Neural cell (in vitro differentiated cells): Measurements from ENCODE around the gene ITGA3. TPM values are rescaled to one million over a fixed set of nuclear protein-coding genes. Genes with fewer than 3 reads are reported as not detected.
A peak's percentile ranks its signal among the peaks of the same experiment; 100 is the strongest.

Source experiments
- H2AFZ ChIP-seq: fragments of 200-600, 300-800 bp; sonication (generic), shearing (Covaris generic); 2 replicates; pipeline ENCODE4 v1.6.0; 2014; ENCODE audit warnings: low read depth, mild to moderate bottlenecking, antibody characterized with exemption, low read length, moderate library complexity
- H3F3A ChIP-seq: fragments of 200-600 bp; shearing (Covaris generic); 2 replicates; pipeline ENCODE4 v1.6.1; 2016; ENCODE audit warnings: mild to moderate bottlenecking, moderate library complexity, mixed read lengths, antibody characterized with exemption, low read length; ENCODE audit not compliant: insufficient read depth, poor library complexity, severe bottlenecking
- H3K27ac ChIP-seq: fragments of 200-600, 300-800 bp; sonication (generic), shearing (Covaris generic); 2 replicates; pipeline ENCODE4 v1.5.1; 2014; ENCODE audit warnings: mild to moderate bottlenecking, low read length, moderate library complexity
- H3K27me3 ChIP-seq: fragments of 300-800, 200-600 bp; sonication (generic), shearing (Covaris generic); 2 replicates; pipeline ENCODE4 v1.6.0; 2014; ENCODE audit warnings: mild to moderate bottlenecking, low read depth, low read length, moderate library complexity; ENCODE audit not compliant: insufficient read depth
- H3K36me3 ChIP-seq: fragments of 300-800, 200-600 bp; sonication (generic), shearing (Covaris generic); 2 replicates; pipeline ENCODE4 v1.5.1; 2014; ENCODE audit warnings: mild to moderate bottlenecking, antibody characterized with exemption, low read length, moderate library complexity; ENCODE audit not compliant: insufficient read depth
- H3K4me2 ChIP-seq: fragments of 300-800, 200-600 bp; sonication (generic), shearing (Covaris generic); 2 replicates; pipeline ENCODE4 v1.6.0; 2014; ENCODE audit warnings: mild to moderate bottlenecking, low read length
- H3K4me3 ChIP-seq: fragments of 300-800, 200-600 bp; sonication (generic), shearing (Covaris generic); 2 replicates; pipeline ENCODE4 v1.5.1; 2014; ENCODE audit warnings: mild to moderate bottlenecking, low read length, moderate library complexity
- H3K79me2 ChIP-seq: fragments of 200-600 bp; shearing (Covaris generic); replicated peaks from 2 replicates; pipeline ENCODE4 v1.6.0; 2014; ENCODE audit warnings: mild to moderate bottlenecking, low read length, moderate library complexity; ENCODE audit not compliant: insufficient read depth
- H3K9ac ChIP-seq: fragments of 300-800, 200-600 bp; sonication (generic), shearing (Covaris generic); 2 replicates; pipeline ENCODE4 v1.6.1; 2016; ENCODE audit warnings: mild to moderate bottlenecking, low read length, mixed read lengths
- H3K9me2 ChIP-seq: fragments of 200-600 bp; shearing (Covaris generic); 2 replicates; pipeline ENCODE4 v1.6.1; 2016; ENCODE audit warnings: mild to moderate bottlenecking, low read length, mixed read lengths; ENCODE audit not compliant: insufficient read depth
- H3K9me3 ChIP-seq: fragments of 200-600, 300-800 bp; sonication (generic), shearing (Covaris generic); 2 replicates; pipeline ENCODE4 v1.6.1; 2016; ENCODE audit warnings: mild to moderate bottlenecking, mixed run types, low read length, moderate library complexity, mixed read lengths
- H4K20me1 ChIP-seq: fragments of 200-600 bp; shearing (Covaris generic); 2 replicates; pipeline ENCODE4 v1.6.1; 2016; ENCODE audit warnings: mild to moderate bottlenecking, mixed run types; ENCODE audit not compliant: insufficient read depth
- CTCF ChIP-seq: fragments of 450-650 bp; IDR thresholded peaks from 2 replicates; pipeline ENCODE4 v1.5.1; 2014; ENCODE audit warnings: antibody characterized with exemption, mild to moderate bottlenecking, moderate library complexity; ENCODE audit not compliant: poor library complexity, severe bottlenecking
- EP300 ChIP-seq: fragments of 450-650 bp; conservative IDR thresholded peaks from 2 replicates; pipeline ENCODE4 v1.6.1; 2014; ENCODE audit warnings: antibody characterized with exemption, mild to moderate bottlenecking, moderate library complexity; ENCODE audit not compliant: poor library complexity, severe bottlenecking
- EZH2 ChIP-seq: fragments of 200-600, 300-800 bp; shearing (Covaris generic), sonication (generic); IDR thresholded peaks from 2 replicates; pipeline ENCODE4 v1.6.1; 2014; ENCODE audit warnings: antibody characterized with exemption, low read length, borderline replicate concordance, mild to moderate bottlenecking; ENCODE audit not compliant: insufficient read depth, poor library complexity, severe bottlenecking
- MXI1 ChIP-seq: fragments of 450-650 bp; conservative IDR thresholded peaks from 2 replicates; pipeline ENCODE4 v1.6.1; 2014; ENCODE audit warnings: antibody characterized with exemption, mild to moderate bottlenecking; ENCODE audit not compliant: poor library complexity, severe bottlenecking
- POLR2AphosphoS5 ChIP-seq: IDR thresholded peaks from 2 replicates; pipeline ENCODE4 v1.6.1; 2012
- RAD21 ChIP-seq: fragments of 450-650 bp; conservative IDR thresholded peaks from 2 replicates; pipeline ENCODE4 v1.6.1; 2014; ENCODE audit warnings: antibody characterized with exemption, mild to moderate bottlenecking, moderate library complexity
- REST ChIP-seq: IDR thresholded peaks from 2 replicates; pipeline ENCODE4 v1.6.1; 2012; ENCODE audit warnings: borderline replicate concordance
- SMC3 ChIP-seq: fragments of 450-650 bp; conservative IDR thresholded peaks from 2 replicates; pipeline ENCODE4 v1.6.1; 2014; ENCODE audit warnings: antibody characterized with exemption, mild to moderate bottlenecking, moderate library complexity; ENCODE audit not compliant: poor library complexity
- TAF1 ChIP-seq: IDR thresholded peaks from 2 replicates; pipeline ENCODE4 v1.6.1; 2012; ENCODE audit warnings: low read depth
- polyA plus RNA-seq: library from polyadenylated mRNA; depleted of rRNA; stranded (reverse); fragments of >200 nt; gene quantifications from 2 replicates; pipeline ENCODE4 v1.2.3, GENCODE V29; 2014

ITGA3 gene
- polyA plus RNA-seq, 1 donor from 2014 or later, result 33.0 TPM

- Histone ChIP-seq H3K36me3 (no peaks in the 10 kb centered on the region), H3K4me3 (peak overlapping the region; percentile 97), H3K4me2 (no peak overlapping the region), H3K9me2 (no peaks in the 10 kb centered on the region), H4K20me1 (no peaks in the 10 kb centered on the region), H2AFZ (no peak overlapping the region), H3K27ac (no peak overlapping the region), H3F3A (no peaks in the 10 kb centered on the region), H3K27me3 (no peaks in the 10 kb centered on the region), H3K79me2 (peaks cover 9% of the 10 kb centered on the region), H3K9ac (no peak overlapping the region), H3K9me3 (no peaks in the 10 kb centered on the region)
- no peak for TF ChIP-seq POLR2AphosphoS5
- TF ChIP-seq CTCF, result no peak
- TF ChIP-seq REST, result no peak
- TF ChIP-seq TAF1, result no peak
- TF ChIP-seq EZH2, result no peak
- no peak for TF ChIP-seq EP300
- no peak for TF ChIP-seq RAD21
- TF ChIP-seq MXI1, result no peak
These were observed 40.8 kb downstream of the ITGA3 start for GRCh38 chr17:50096758-50097157.

DNA sequence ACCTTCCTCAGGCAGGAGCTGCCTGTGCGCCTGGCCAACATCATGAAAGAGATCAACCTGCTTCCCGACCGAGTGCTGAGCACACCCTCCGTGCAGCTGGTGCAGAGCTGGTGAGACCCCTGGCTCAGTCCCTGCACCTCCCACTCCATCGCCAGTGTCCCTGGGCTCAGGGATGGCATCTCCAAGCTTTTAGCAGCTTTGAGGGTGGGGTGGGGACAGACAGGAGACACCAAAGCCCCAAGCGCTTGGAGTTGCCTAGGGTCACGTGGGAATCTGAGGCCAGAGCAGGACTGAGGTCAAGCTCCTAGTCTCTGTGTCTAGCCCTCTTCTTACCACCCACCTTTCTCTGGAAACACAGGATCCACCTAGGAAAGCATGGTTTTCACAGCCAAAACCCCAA lies 41.5 kb downstream of the ITGA3 start:
- no peak for TF ChIP-seq TAF1
- no peak overlapping the region for H2AFZ ChIP-seq
- no peaks in the 10 kb centered on the region for H3F3A ChIP-seq
- H3K9me2 ChIP-seq, result no peaks in the 10 kb centered on the region
- no peak overlapping the region for H3K9ac ChIP-seq
- no peaks in the 10 kb centered on the region for H3K36me3 ChIP-seq
- no peaks in the 10 kb centered on the region for H3K9me3 ChIP-seq
- H3K79me2 ChIP-seq, result peaks cover 9% of the 10 kb centered on the region
- H4K20me1 ChIP-seq, result no peaks in the 10 kb centered on the region
- no peak overlapping the region for H3K4me2 ChIP-seq
- no peaks in the 10 kb centered on the region for H3K27me3 ChIP-seq
- no peak overlapping the region for H3K27ac ChIP-seq
- H3K4me3 ChIP-seq, result no peak overlapping the region

DNA sequence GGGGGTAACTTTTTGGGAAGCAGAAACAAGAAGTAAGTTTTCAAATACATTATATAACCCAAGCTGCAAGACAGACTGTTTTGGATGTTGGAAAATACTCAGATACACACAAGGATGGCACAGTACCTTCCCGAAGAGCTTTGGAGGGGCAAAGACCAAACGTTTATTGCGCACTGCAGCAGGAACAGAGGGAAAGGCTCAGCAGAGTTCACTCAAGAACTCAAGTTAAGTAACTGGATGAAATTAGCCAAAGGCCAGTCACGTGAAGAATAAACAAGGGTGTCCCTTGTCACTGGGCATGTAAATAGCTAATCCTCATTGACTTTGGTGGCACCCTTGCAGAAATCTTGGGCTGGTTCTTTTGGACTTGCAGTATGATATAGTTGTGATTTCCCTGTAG lies 42.0 kb downstream of the ITGA3 start:
- H3F3A ChIP-seq, result no peaks in the 10 kb centered on the region
- H3K27me3 ChIP-seq, result no peaks in the 10 kb centered on the region
- no peak overlapping the region for H3K4me3 ChIP-seq
- no peaks in the 10 kb centered on the region for H3K9me2 ChIP-seq
- no peak overlapping the region for H3K27ac ChIP-seq
- no peak overlapping the region for H2AFZ ChIP-seq
- no peak overlapping the region for H3K9ac ChIP-seq
- peaks cover 9% of the 10 kb centered on the region for H3K79me2 ChIP-seq
- no peaks in the 10 kb centered on the region for H3K9me3 ChIP-seq
- no peak overlapping the region for H3K4me2 ChIP-seq
- no peaks in the 10 kb centered on the region for H3K36me3 ChIP-seq
- no peak for TF ChIP-seq CTCF
- no peak for TF ChIP-seq REST
- no peak for TF ChIP-seq TAF1
- no peak for TF ChIP-seq SMC3
- no peak for TF ChIP-seq RAD21
- TF ChIP-seq EP300, result no peak
- no peak for TF ChIP-seq EZH2
- H4K20me1 ChIP-seq, result no peaks in the 10 kb centered on the region
